Measurements from ENCODE around the gene FAM185A. TPM values are rescaled to one million over a fixed set of nuclear protein-coding genes. Genes with fewer than 3 reads are reported as not detected.
A peak's percentile ranks its signal among the peaks of the same experiment; 100 is the strongest.
"Not testable (repeated sequence)": the region's sequence is repeated elsewhere in the genome, so short reads cannot be mapped to it uniquely, and the experiment has no call there.

FAM185A gene
- total and polyA plus RNA-seq, 2 of the 13 experiments (the other 11 are each of a cell fraction or from before 2014, with no cell fraction given): 5.0 to 11.6 TPM

DNA sequence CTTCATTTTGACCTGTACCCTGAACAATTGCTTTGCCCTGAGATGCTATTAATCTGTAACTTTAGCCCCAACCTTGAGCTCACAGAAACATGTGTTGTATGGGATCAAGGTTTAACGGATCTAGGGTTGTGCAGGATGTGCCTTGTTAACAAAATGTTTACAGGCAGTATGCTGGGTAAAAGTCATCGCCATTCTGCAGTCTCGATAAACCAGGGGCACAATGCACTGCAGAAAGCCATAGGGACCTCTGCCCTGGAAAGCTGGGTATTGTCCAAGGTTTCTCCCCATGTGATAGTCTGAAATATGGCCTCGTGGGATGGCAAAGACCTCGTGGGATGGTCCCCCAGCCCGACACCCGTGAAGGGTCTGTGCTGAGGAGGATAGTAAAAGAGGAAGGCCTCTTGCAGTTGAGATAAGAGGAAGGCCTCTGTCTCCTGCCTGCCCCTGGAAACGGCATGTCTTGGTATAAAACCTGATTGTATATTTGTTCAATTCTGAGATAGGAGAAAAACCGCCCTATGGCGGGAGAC is 89.8 kb downstream of the FAM185A start (continued):
- TF ChIP-seq, protein P1, sequence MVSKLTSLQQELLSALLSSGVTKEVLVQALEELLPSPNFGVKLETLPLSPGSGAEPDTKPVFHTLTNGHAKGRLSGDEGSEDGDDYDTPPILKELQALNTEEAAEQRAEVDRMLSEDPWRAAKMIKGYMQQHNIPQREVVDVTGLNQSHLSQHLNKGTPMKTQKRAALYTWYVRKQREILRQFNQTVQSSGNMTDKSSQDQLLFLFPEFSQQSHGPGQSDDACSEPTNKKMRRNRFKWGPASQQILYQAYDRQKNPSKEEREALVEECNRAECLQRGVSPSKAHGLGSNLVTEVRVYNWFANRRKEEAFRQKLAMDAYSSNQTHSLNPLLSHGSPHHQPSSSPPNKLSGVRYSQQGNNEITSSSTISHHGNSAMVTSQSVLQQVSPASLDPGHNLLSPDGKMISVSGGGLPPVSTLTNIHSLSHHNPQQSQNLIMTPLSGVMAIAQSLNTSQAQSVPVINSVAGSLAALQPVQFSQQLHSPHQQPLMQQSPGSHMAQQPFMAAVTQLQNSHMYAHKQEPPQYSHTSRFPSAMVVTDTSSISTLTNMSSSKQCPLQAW (CRISPR knock-in tag; IDR thresholded peaks at IDR 0.05): peak; percentile 94
- peak; percentile 43; the same call in 1 of the 2 replicates for TF ChIP-seq GATAD1 (CRISPR knock-in tag; IDR thresholded peaks at IDR 0.05)
- TF ChIP-seq, protein P2, sequence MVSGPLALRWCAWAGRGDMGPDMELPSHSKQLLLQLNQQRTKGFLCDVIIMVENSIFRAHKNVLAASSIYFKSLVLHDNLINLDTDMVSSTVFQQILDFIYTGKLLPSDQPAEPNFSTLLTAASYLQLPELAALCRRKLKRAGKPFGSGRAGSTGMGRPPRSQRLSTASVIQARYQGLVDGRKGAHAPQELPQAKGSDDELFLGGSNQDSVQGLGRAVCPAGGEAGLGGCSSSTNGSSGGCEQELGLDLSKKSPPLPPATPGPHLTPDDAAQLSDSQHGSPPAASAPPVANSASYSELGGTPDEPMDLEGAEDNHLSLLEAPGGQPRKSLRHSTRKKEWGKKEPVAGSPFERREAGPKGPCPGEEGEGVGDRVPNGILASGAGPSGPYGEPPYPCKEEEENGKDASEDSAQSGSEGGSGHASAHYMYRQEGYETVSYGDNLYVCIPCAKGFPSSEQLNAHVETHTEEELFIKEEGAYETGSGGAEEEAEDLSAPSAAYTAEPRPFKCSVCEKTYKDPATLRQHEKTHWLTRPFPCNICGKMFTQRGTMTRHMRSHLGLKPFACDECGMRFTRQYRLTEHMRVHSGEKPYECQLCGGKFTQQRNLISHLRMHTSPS (CRISPR knock-in tag; IDR thresholded peaks at IDR 0.05; ENCODE audit: low read depth): peak; percentile 49; the same call in 1 of the 2 replicates
- TF ChIP-seq ZFY (CRISPR knock-in tag; IDR thresholded peaks at IDR 0.05): peak; percentile 35; the same call in 1 of the 2 replicates
- peak; percentile 55; the same call in 1 of the 2 replicates for TF ChIP-seq ZMYM3 (CRISPR knock-in tag; IDR thresholded peaks at IDR 0.05)
- peak; percentile 8; the same call in 1 of the 2 replicates for TF ChIP-seq NR2F6 (IDR thresholded peaks at IDR 0.05)
- peak; percentile 60 for TF ChIP-seq NR2F6 (CRISPR knock-in tag; IDR thresholded peaks at IDR 0.05)
- TF ChIP-seq ZNF205 (CRISPR knock-in tag; IDR thresholded peaks at IDR 0.05): 0 out of 2 replicates have a peak, but pooled peaks have one; percentile 49
- peak; percentile 82 for TF ChIP-seq SALL1 (CRISPR knock-in tag; IDR thresholded peaks at IDR 0.05)
- TF ChIP-seq STAG1 (CRISPR knock-in tag; IDR thresholded peaks at IDR 0.05): 0 out of 2 replicates have a peak, but pooled peaks have one; percentile 18
- TF ChIP-seq, protein P3, sequence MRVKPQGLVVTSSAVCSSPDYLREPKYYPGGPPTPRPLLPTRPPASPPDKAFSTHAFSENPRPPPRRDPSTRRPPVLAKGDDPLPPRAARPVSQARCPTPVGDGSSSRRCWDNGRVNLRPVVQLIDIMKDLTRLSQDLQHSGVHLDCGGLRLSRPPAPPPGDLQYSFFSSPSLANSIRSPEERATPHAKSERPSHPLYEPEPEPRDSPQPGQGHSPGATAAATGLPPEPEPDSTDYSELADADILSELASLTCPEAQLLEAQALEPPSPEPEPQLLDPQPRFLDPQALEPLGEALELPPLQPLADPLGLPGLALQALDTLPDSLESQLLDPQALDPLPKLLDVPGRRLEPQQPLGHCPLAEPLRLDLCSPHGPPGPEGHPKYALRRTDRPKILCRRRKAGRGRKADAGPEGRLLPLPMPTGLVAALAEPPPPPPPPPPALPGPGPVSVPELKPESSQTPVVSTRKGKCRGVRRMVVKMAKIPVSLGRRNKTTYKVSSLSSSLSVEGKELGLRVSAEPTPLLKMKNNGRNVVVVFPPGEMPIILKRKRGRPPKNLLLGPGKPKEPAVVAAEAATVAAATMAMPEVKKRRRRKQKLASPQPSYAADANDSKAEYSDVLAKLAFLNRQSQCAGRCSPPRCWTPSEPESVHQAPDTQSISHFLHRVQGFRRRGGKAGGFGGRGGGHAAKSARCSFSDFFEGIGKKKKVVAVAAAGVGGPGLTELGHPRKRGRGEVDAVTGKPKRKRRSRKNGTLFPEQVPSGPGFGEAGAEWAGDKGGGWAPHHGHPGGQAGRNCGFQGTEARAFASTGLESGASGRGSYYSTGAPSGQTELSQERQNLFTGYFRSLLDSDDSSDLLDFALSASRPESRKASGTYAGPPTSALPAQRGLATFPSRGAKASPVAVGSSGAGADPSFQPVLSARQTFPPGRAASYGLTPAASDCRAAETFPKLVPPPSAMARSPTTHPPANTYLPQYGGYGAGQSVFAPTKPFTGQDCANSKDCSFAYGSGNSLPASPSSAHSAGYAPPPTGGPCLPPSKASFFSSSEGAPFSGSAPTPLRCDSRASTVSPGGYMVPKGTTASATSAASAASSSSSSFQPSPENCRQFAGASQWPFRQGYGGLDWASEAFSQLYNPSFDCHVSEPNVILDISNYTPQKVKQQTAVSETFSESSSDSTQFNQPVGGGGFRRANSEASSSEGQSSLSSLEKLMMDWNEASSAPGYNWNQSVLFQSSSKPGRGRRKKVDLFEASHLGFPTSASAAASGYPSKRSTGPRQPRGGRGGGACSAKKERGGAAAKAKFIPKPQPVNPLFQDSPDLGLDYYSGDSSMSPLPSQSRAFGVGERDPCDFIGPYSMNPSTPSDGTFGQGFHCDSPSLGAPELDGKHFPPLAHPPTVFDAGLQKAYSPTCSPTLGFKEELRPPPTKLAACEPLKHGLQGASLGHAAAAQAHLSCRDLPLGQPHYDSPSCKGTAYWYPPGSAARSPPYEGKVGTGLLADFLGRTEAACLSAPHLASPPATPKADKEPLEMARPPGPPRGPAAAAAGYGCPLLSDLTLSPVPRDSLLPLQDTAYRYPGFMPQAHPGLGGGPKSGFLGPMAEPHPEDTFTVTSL (CRISPR knock-in tag; IDR thresholded peaks at IDR 0.05; ENCODE audit: borderline replicate concordance): peak; percentile 92
- not testable (repeated sequence) for TF ChIP-seq LCORL (IDR thresholded peaks at IDR 0.05)
- TF ChIP-seq LCORL (CRISPR knock-in tag; IDR thresholded peaks at IDR 0.05): 0 out of 2 replicates have a peak, but pooled peaks have one; percentile 14
- TF ChIP-seq ZNF766 (CRISPR knock-in tag; IDR thresholded peaks at IDR 0.05; ENCODE audit: borderline replicate concordance): peak; percentile 78
- TF ChIP-seq ZNF652 (CRISPR knock-in tag; IDR thresholded peaks at IDR 0.05; ENCODE audit: borderline replicate concordance, low read depth): 0 out of 2 replicates have a peak, but pooled peaks have one; percentile 39
- TF ChIP-seq KLF6 (CRISPR knock-in tag; IDR thresholded peaks at IDR 0.05): 0 out of 2 replicates have a peak, but pooled peaks have one; percentile 47
- TF ChIP-seq, protein P4, sequence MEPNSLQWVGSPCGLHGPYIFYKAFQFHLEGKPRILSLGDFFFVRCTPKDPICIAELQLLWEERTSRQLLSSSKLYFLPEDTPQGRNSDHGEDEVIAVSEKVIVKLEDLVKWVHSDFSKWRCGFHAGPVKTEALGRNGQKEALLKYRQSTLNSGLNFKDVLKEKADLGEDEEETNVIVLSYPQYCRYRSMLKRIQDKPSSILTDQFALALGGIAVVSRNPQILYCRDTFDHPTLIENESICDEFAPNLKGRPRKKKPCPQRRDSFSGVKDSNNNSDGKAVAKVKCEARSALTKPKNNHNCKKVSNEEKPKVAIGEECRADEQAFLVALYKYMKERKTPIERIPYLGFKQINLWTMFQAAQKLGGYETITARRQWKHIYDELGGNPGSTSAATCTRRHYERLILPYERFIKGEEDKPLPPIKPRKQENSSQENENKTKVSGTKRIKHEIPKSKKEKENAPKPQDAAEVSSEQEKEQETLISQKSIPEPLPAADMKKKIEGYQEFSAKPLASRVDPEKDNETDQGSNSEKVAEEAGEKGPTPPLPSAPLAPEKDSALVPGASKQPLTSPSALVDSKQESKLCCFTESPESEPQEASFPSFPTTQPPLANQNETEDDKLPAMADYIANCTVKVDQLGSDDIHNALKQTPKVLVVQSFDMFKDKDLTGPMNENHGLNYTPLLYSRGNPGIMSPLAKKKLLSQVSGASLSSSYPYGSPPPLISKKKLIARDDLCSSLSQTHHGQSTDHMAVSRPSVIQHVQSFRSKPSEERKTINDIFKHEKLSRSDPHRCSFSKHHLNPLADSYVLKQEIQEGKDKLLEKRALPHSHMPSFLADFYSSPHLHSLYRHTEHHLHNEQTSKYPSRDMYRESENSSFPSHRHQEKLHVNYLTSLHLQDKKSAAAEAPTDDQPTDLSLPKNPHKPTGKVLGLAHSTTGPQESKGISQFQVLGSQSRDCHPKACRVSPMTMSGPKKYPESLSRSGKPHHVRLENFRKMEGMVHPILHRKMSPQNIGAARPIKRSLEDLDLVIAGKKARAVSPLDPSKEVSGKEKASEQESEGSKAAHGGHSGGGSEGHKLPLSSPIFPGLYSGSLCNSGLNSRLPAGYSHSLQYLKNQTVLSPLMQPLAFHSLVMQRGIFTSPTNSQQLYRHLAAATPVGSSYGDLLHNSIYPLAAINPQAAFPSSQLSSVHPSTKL (CRISPR knock-in tag; IDR thresholded peaks at IDR 0.05): peak; percentile 89
- peak; percentile 59; the same call in 1 of the 2 replicates for TF ChIP-seq TBX2 (CRISPR knock-in tag; IDR thresholded peaks at IDR 0.05; ENCODE audit: borderline replicate concordance)

All from HepG2 (cell line).